HCT116 (cell line): Measurements from ENCODE around the gene KIF26B. TPM values are rescaled to one million over a fixed set of nuclear protein-coding genes. Genes with fewer than 3 reads are reported as not detected.

Experiments
- ATAC-seq: fragments of 200-7000 bp; cut with Tn5 transposase; 2 replicates; pipeline ENCODE4 v1.9.1; 2020; ENCODE audit warnings: mild to moderate bottlenecking, moderate library complexity
- BruUV-seq: library from RNA; stranded (reverse); fragments of 400-500 nt; replicated peaks from 2 replicates; lab custom pipeline; 2021; lab: Mats Ljungman, UMichigan
- CTCF ChIA-PET: fragments of 300-600 bp; sonication (Branson Sonifier 250); formaldehyde crosslinking; loops from one replicate; lab custom pipeline; 2021; ENCODE audit warnings: antibody characterized with exemption; lab: Charles Lee
- POLR2A ChIA-PET: fragments of 300-600, 350-600 bp; sonication (Branson Sonifier 250); formaldehyde crosslinking; loops from one replicate; lab custom pipeline; 2021; ENCODE audit warnings: antibody characterized with exemption; lab: Charles Lee
- RAD21 ChIA-PET, 2 experiments: fragments of 300-600 bp; sonication (Branson Sonifier 250); formaldehyde crosslinking; loops; one replicate each; lab custom pipeline; 2023; ENCODE audit warnings: low total read pairs in 2 of 2; ENCODE audit not compliant: uncharacterized antibody in 2 of 2, unreplicated experiment in 2 of 2, low non-redundant PET in 1 of 2; lab: Charles Lee
- DNase-seq: peaks from one replicate; pipeline ENCODE4 v3.0.0-alpha.2; 2010; ENCODE audit warnings: low read depth, low spot score
- H2AFZ ChIP-seq: fragments of 200-600 bp; shearing (Covaris generic), sonication (generic); 2 replicates; pipeline ENCODE4 v1.6.1; 2017; ENCODE audit warnings: low read depth, mixed run types, mixed read lengths, antibody characterized with exemption, low read length; ENCODE audit not compliant: poor library complexity, severe bottlenecking
- H3K27ac ChIP-seq: 2 replicates; pipeline ENCODE4 v1.5.1; 2012; ENCODE audit warnings: low read depth, low read length
- H3K27me3 ChIP-seq: fragments of 200-600 bp; sonication (generic); 2 replicates; pipeline ENCODE4 v1.6.1; 2016; ENCODE audit warnings: mixed run types, low read length, mixed read lengths; ENCODE audit not compliant: insufficient read depth
- H3K36me3 ChIP-seq, 2 experiments: fragments of 200-500 bp in 1 of 2; fragments of 200-600 bp in 1 of 2; sonication (Bioruptor generic) in 1 of 2; sonication (generic) in 1 of 2; 2 replicates each; pipeline versions ENCODE4 v1.5.1 to v1.6.1; 2014 to 2016; ENCODE audit warnings: low read length in 2 of 2, inconsistent platforms in 1 of 2, mixed read lengths in 1 of 2, mixed run types in 1 of 2; ENCODE audit not compliant: insufficient read depth in 2 of 2, control insufficient read depth in 1 of 2
- H3K4me1 ChIP-seq, 2 experiments: fragments of 200-600 bp in 1 of 2; sonication (generic) in 1 of 2; 2 replicates each; pipeline versions ENCODE4 v1.5.1 to v1.6.1; 2012 to 2017; ENCODE audit warnings: low read length in 2 of 2, inconsistent platforms in 1 of 2, mild to moderate bottlenecking in 1 of 2, mixed read lengths in 1 of 2, mixed run types in 1 of 2, moderate library complexity in 1 of 2; ENCODE audit not compliant: insufficient read depth in 2 of 2, control insufficient read depth in 1 of 2
- H3K4me2 ChIP-seq: fragments of 200-600 bp; sonication (generic); 2 replicates; pipeline ENCODE4 v1.6.1; 2017; ENCODE audit warnings: mixed run types, low read length, mixed read lengths
- H3K4me3 ChIP-seq, 2 experiments: fragments of 200-600 bp in 1 of 2; sonication (generic) in 1 of 2; replicated peaks in 1 of 2; 2 replicates each; pipeline ENCODE4 v1.5.1; 2011 to 2016; ENCODE audit warnings: low read length in 2 of 2, control low read depth in 1 of 2, low read depth in 1 of 2, mild to moderate bottlenecking in 1 of 2, mixed read lengths in 1 of 2, mixed run types in 1 of 2
- H3K79me2 ChIP-seq: fragments of 200-600 bp; sonication (generic); 2 replicates; pipeline ENCODE4 v1.6.1; 2017; ENCODE audit warnings: mild to moderate bottlenecking, mixed run types, low read length, moderate library complexity, mixed read lengths; ENCODE audit not compliant: insufficient read depth
- H3K9ac ChIP-seq: fragments of 200-600 bp; sonication (generic); 2 replicates; pipeline ENCODE4 v1.6.1; 2016; ENCODE audit warnings: low read length, mixed read lengths
- H3K9me2 ChIP-seq: fragments of 200-600 bp; sonication (generic), shearing (Covaris generic); 2 replicates; pipeline ENCODE4 v1.6.1; 2017; ENCODE audit warnings: mixed run types, mild to moderate bottlenecking, moderate library complexity; ENCODE audit not compliant: insufficient read depth
- H3K9me3 ChIP-seq, 2 experiments: fragments of 200-500 bp in 1 of 2; fragments of 200-600 bp in 1 of 2; sonication (Bioruptor generic) in 1 of 2; sonication (generic) in 1 of 2; 2 replicates each; pipeline ENCODE4 v1.6.1; 2014 to 2017; ENCODE audit warnings: low read length in 2 of 2, mixed read lengths in 2 of 2, inconsistent platforms in 1 of 2, low read depth in 1 of 2, mild to moderate bottlenecking in 1 of 2, mixed run types in 1 of 2, moderate library complexity in 1 of 2; ENCODE audit not compliant: control insufficient read depth in 1 of 2, insufficient read depth in 1 of 2
- H4K20me1 ChIP-seq: fragments of 200-600 bp; sonication (generic), shearing (Covaris generic); 2 replicates; pipeline ENCODE4 v1.6.1; 2017; ENCODE audit warnings: mixed run types, mild to moderate bottlenecking, moderate library complexity; ENCODE audit not compliant: insufficient read depth
- EGR1 ChIP-seq: IDR thresholded peaks from 2 replicates; pipeline ENCODE4 v1.6.1; 2012; ENCODE audit warnings: low read depth
- ELF1 ChIP-seq: IDR thresholded peaks from 2 replicates; pipeline ENCODE4 v1.6.1; 2012; ENCODE audit warnings: low read depth, borderline replicate concordance
- EZH2 ChIP-seq: fragments of 200-600 bp; sonication (generic); IDR thresholded peaks from 2 replicates; pipeline ENCODE4 v1.6.1; 2017; ENCODE audit warnings: antibody characterized with exemption, mixed run types
- EZH2phosphoT487 ChIP-seq: fragments of 200-600 bp; IDR thresholded peaks from 2 replicates; pipeline ENCODE4 v1.6.1; 2018; ENCODE audit warnings: antibody characterized with exemption, borderline replicate concordance
- FOSL1 ChIP-seq: IDR thresholded peaks from 2 replicates; pipeline ENCODE4 v1.6.1; 2012; ENCODE audit warnings: low read depth
- JUND ChIP-seq: IDR thresholded peaks from 2 replicates; pipeline ENCODE4 v1.6.1; 2012
- SIN3A ChIP-seq: IDR thresholded peaks from 2 replicates; pipeline ENCODE4 v1.6.1; 2012; ENCODE audit warnings: low read depth
- TCF7L2 ChIP-seq: IDR thresholded peaks from 2 replicates; pipeline ENCODE4 v1.7.0; 2011; ENCODE audit warnings: borderline replicate concordance, inconsistent platforms; ENCODE audit not compliant: insufficient read depth, insufficient read length; ENCODE audit errors: extremely low read depth
- YY1 ChIP-seq: IDR thresholded peaks from 2 replicates; pipeline ENCODE4 v1.6.1; 2011; ENCODE audit warnings: low read length, low read depth, moderate library complexity, mild to moderate bottlenecking; ENCODE audit not compliant: insufficient replicate concordance; ENCODE audit errors: extremely low read depth
- ZFX ChIP-seq: fragments of 450-650 bp; IDR thresholded peaks from 2 replicates; pipeline ENCODE4 v1.6.1; 2017
- ZNF274 ChIP-seq: fragments of 200-500 bp; sonication (Bioruptor generic); IDR thresholded peaks from 2 replicates; pipeline ENCODE4 v1.6.1; 2014; ENCODE audit warnings: mild to moderate bottlenecking, low read depth, low read length, inconsistent platforms
- intact Hi-C: fragments of 100-400 bp; cut with micrococcal nuclease; formaldehyde crosslinking; loops from 2 replicates; pipeline ENCODE4 v1.10.0; 2022
- total RNA-seq: library from RNA; stranded (reverse); gene quantifications from one replicate; pipeline ENCODE4 v1.2.1, GENCODE V29; 2021; ENCODE audit not compliant: unreplicated experiment
- TF ChIP-seq, protein P1 (sequence below): IDR thresholded peaks from 2 replicates; pipeline ENCODE4 v1.6.1; 2012
- TF ChIP-seq, protein P2 (sequence below), 3 experiments: fragments of 200-600 bp in 1 of 3; sonication (generic) in 1 of 3; IDR thresholded peaks in 2 of 3; conservative IDR thresholded peaks in 1 of 3; 2 replicates each; pipeline ENCODE4 v1.5.1; 2012 to 2017; ENCODE audit warnings: low read depth in 2 of 3, low read length in 2 of 3, antibody characterized with exemption in 1 of 3, borderline replicate concordance in 1 of 3, control low read depth in 1 of 3, mild to moderate bottlenecking in 1 of 3, mixed read lengths in 1 of 3, mixed run types in 1 of 3, moderate library complexity in 1 of 3; ENCODE audit not compliant: insufficient read depth in 1 of 3
- TF ChIP-seq, protein P3 (sequence below): IDR thresholded peaks from 2 replicates; pipeline ENCODE4 v1.6.1; 2012
- TF ChIP-seq, protein P4 (sequence below): IDR thresholded peaks from 2 replicates; pipeline ENCODE4 v1.6.1; 2012; ENCODE audit warnings: low read depth

Gene KIF26B
- total RNA-seq, 1 experiment from 2014 or later: 0.49 TPM

DNA sequence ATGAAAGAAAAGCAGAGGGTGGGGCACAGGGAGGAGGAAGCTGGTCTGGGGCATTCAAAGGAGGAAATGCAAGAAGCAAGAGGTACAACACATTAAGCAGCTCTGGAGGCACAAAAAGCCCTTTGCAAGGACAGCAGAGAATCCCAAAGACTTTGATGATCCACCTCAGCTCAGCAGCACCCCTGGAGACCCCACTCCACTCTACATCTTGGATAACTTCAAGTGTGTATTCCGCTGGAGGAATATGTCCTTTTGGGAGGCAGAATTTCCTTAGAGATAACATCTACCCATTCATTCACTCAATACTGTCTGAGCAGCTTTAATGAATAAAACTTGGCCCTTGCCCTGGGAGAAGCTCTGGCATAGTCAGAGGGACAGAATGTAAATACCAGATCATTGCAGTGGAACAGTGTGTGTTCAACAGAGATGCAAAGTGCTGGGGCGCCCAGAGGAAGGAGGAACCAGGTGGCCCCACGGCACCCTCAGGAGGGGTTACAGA is 599.7 kb downstream of the KIF26B start:
- Histone ChIP-seq H3K9me3 (no peaks in the 10 kb centered on the region), H2AFZ (no peak overlapping the region), H3K4me2 (no peak overlapping the region), H3K4me1 (no peaks in the 10 kb centered on the region), H3K9ac (no peak overlapping the region), H3K36me3 (no peaks in the 10 kb centered on the region), H3K4me3 (no peak overlapping the region), H3K27ac (no peak overlapping the region), H4K20me1 (no peaks in the 10 kb centered on the region), H3K9me2 (no peaks in the 10 kb centered on the region), H3K27me3 (no peaks in the 10 kb centered on the region), H3K79me2 (no peaks in the 10 kb centered on the region)
- intact Hi-C loops: no loop called here
- RAD21 ChIA-PET: no interaction called here
- ATAC-seq (no peak), DNase-seq (no peak)
- no TSS peak for BruUV-seq
- POLR2A ChIA-PET: no interaction called here
- TF ChIP-seq, protein P1, sequence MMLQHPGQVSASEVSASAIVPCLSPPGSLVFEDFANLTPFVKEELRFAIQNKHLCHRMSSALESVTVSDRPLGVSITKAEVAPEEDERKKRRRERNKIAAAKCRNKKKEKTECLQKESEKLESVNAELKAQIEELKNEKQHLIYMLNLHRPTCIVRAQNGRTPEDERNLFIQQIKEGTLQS: no peak
- TF ChIP-seq ZFX: no peak
- no peak for TF ChIP-seq EZH2phosphoT487
- TF ChIP-seq, protein P2, sequence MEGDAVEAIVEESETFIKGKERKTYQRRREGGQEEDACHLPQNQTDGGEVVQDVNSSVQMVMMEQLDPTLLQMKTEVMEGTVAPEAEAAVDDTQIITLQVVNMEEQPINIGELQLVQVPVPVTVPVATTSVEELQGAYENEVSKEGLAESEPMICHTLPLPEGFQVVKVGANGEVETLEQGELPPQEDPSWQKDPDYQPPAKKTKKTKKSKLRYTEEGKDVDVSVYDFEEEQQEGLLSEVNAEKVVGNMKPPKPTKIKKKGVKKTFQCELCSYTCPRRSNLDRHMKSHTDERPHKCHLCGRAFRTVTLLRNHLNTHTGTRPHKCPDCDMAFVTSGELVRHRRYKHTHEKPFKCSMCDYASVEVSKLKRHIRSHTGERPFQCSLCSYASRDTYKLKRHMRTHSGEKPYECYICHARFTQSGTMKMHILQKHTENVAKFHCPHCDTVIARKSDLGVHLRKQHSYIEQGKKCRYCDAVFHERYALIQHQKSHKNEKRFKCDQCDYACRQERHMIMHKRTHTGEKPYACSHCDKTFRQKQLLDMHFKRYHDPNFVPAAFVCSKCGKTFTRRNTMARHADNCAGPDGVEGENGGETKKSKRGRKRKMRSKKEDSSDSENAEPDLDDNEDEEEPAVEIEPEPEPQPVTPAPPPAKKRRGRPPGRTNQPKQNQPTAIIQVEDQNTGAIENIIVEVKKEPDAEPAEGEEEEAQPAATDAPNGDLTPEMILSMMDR (IDR thresholded peaks at IDR 0.05 in 2 of 3, conservative IDR thresholded peaks at IDR 0.05 in 1 of 3; ENCODE audit: borderline replicate concordance in 1 of 3, insufficient read depth in 1 of 3, low read depth in 2 of 3, low read length in 2 of 3): no peak
- no peak for TF ChIP-seq EZH2
- TF ChIP-seq, protein P3, sequence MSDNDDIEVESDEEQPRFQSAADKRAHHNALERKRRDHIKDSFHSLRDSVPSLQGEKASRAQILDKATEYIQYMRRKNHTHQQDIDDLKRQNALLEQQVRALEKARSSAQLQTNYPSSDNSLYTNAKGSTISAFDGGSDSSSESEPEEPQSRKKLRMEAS: no peak
- TF ChIP-seq SIN3A: no peak
- TF ChIP-seq FOSL1: no peak
- TF ChIP-seq, protein P4, sequence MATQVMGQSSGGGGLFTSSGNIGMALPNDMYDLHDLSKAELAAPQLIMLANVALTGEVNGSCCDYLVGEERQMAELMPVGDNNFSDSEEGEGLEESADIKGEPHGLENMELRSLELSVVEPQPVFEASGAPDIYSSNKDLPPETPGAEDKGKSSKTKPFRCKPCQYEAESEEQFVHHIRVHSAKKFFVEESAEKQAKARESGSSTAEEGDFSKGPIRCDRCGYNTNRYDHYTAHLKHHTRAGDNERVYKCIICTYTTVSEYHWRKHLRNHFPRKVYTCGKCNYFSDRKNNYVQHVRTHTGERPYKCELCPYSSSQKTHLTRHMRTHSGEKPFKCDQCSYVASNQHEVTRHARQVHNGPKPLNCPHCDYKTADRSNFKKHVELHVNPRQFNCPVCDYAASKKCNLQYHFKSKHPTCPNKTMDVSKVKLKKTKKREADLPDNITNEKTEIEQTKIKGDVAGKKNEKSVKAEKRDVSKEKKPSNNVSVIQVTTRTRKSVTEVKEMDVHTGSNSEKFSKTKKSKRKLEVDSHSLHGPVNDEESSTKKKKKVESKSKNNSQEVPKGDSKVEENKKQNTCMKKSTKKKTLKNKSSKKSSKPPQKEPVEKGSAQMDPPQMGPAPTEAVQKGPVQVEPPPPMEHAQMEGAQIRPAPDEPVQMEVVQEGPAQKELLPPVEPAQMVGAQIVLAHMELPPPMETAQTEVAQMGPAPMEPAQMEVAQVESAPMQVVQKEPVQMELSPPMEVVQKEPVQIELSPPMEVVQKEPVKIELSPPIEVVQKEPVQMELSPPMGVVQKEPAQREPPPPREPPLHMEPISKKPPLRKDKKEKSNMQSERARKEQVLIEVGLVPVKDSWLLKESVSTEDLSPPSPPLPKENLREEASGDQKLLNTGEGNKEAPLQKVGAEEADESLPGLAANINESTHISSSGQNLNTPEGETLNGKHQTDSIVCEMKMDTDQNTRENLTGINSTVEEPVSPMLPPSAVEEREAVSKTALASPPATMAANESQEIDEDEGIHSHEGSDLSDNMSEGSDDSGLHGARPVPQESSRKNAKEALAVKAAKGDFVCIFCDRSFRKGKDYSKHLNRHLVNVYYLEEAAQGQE: no peak
- TF ChIP-seq TCF7L2: no peak
- TF ChIP-seq YY1: no peak
- TF ChIP-seq ZNF274: no peak
- no peak for TF ChIP-seq EGR1
- no peak for TF ChIP-seq ELF1
- no peak for TF ChIP-seq JUND
- CTCF ChIA-PET: interaction anchor here (1.0 kb wide), 1 partner anchor 134 kb away, joined by 3 read pairs; no protein-coding TSS in a partner anchor
